RKO (cell line): ENCODE data around the gene ARHGAP25.

ENCODE experiments used
- DNase-seq: peaks from one replicate; pipeline ENCODE4 v3.0.0-alpha.2; 2016; ENCODE audit warnings: low spot score

Gene ARHGAP25

DNA sequence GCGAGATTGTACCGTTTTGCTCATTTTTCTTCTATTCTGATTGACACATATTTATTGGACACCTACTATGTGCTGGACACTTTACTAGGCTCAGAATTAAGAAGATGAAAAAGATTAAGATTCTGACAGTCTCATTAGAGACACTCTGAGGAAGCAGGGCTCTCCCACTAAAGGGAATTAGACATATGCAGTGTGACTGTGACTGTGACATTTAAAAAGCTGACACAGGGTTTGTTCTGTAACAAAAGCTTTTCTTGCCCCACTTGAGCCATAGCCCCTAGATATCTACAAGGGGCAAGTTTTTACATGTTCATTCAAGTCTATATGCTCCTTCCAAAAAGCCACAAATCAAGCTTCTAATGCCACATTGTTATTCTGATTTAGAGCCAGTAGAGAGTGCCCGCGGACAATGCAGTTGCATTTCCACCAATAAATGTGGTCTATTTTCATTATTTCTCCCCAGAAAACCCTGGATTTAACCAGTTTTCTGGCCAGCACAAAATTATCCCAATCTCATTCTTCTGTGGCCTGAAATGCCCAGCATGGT lies 9.8 kb downstream of the ARHGAP25 start:
- DNase-seq, result no peak

DNA sequence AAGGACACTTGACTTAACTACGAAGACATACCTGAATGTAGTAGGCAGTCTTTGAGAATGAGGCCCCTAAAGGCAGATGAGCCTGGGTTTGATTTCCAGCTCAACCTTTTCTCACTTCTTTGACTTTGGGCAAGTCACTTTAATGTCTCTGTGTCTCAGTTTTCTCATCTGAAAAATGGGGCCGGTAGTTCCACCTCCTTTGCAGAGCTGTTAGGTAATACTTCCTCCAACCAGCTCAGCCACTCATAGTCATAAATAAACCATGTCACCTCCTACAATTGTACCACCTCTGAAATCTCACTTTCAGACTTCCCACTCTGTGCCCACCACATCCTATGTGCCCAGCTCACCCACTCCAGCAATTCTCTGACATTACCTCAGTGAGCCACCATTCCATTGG lies 10.4 kb downstream of the ARHGAP25 start:
- DNase-seq, result no peak

DNA sequence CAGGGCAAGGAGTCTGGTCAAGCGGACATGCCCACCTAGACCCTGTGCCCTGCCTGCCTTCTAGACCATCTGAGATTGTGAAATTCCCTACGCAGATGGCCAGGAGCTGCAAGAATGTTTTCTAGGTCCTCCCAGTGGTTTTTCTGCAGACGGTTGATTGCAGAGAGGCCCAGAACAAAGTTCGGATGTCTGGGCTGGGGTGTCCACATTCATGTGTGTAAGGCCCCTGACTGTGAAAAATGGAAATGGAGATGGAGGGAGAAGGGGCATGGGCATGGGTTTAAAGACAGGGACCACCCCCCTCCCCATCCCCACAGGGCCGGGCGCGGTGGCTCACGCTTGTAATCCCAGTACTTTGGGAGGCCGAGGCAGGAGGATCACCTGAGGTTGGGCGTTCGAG lies 11.8 kb downstream of the ARHGAP25 start:
- DNase-seq, result no peak

GRCh38 chr2:68747413-68747812 lies 12.8 kb downstream of the ARHGAP25 start:
- no peak for DNase-seq

GRCh38 chr2:68747900-68748299 lies 13.3 kb downstream of the ARHGAP25 start:
- no peak for DNase-seq

- no peak for DNase-seq
These were observed 14.0 kb downstream of the ARHGAP25 start for GRCh38 chr2:68748568-68748967.

DNA sequence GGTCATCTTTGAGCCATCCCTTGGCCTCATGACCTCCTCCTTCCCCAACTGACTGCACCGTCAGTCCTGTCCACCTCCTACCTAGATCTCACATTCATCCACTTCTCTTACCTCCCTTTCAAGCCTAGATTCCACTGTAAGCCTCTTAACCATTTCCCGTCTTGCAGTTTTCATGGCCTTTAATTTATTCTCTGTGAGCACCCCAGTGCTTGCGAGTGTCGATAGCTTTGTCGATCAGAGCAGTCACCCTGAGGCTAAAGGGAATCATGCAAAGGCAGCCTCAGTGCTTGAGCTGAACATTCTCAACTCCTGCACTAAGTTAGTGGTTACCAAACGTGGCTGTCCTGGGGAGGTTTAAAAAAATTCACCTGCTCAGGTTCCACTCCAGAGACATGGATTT lies 14.7 kb downstream of the ARHGAP25 start:
- no peak for DNase-seq

- DNase-seq, result no peak
These were observed 16.2 kb downstream of the ARHGAP25 start for GRCh38 chr2:68750592-68751396.

GRCh38 chr2:68751397-68752339 lies 17.1 kb downstream of the ARHGAP25 start:
- DNase-seq, result peak; percentile 87

DNA sequence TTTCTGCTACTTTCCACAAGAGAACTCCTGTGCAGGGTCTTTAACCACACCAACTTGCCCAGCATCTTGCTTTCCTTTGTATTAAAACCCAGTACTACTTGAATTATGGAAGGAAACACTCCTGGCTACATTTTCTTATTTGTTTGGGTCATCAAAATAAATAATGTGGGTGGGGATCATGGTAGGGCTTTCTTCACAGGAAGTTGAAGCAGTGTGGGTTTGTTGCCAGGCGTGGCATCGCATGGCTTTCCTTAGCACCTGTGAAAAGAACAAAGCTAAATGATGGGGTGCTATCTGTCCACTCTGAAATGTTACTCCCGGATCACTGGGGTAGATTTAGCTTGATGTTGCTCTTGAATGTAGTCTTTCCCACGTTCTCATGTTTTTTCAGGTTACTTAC lies 18.7 kb downstream of the ARHGAP25 start:
- no peak for DNase-seq

- no peak for DNase-seq
These were observed 20.5 kb downstream of the ARHGAP25 start for GRCh38 chr2:68755071-68755470.

DNA sequence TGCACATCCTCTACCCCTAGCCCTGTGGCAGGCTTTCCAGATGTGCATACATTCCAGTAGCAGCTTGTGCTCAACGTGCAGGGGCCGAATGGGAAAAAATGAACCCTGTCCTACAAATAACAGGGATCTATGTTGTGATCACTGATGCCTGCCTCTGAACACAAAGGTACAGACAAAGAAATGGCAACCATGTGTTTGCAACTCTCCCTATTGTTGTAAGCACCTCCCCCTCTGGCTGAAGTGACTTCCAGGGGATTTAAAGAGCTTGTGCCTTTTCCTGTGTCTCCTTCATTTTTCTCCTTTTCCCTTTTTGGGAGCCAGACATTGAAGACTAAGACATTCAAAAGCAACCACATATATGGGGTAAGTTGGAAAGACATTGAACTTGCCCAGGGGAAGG lies 21.6 kb downstream of the ARHGAP25 start:
- DNase-seq, result no peak

GRCh38 chr2:68757081-68757480 lies 22.5 kb downstream of the ARHGAP25 start:
- DNase-seq, result no peak

GRCh38 chr2:68762100-68762499 lies 27.5 kb downstream of the ARHGAP25 start:
- no peak for DNase-seq

- DNase-seq, result no peak
These were observed 28.1 kb downstream of the ARHGAP25 start for GRCh38 chr2:68762665-68763064.

DNA sequence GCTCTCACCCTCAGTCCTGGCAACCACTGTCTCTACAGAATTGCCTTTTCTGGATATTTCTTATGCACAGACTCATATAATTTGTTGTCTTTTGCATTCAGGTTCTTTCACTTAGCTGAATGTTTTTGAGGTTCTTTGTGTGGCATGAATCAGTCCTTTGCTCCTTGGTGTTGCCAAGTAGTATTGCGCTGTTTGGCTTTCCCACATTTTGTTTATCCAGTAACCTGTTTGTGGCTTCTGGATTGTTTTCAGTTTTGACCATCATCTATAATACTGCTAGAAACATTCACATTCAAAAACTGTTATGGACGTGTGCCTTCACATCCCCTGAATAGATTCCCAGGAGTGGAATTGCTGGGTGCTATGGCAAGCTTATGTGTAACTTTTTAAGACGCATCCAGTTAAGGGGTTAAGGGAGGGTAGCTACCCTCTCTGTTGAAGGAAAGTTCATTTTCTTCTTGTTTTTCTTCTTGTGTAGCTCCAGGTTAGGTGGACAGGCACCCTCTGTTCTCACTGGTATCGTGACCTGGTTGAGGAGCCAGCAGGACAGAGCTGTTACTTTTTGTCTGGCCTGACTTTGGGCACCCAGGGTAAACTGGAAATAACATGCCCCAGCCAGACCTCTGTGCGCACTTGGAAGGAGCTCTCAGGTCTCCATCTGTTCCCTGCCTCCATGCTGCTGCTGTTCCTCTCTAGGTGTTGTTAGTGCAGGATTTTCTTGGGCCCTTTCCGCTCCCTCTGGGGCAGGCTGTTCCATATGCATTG lies 29.6 kb downstream of the ARHGAP25 start:
- no peak for DNase-seq

DNA sequence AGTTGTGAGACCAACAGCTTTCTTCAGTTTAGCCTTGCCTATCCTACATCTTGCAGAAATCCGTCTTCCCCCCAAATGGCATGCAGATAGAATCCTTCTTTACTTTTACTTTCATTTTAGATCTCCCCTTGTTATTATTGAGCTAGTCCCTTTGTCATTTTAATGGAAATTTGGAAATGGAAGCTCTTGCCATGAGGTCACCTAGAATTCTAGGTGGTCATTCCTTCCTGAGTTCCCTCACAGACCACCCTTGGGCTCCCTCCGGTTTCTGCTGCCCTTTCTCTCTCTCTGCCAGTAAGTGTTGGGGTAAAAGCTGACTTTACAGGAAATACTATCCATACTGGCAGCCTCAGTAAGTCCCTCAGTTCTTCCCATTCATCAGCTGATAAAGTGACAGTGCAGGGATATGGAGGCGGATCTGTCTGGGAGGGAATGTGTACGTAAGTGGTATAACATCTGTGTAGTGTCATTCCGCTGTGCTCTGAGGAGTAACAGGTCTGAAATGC lies 30.2 kb downstream of the ARHGAP25 start:
- DNase-seq, result peak; percentile 16

DNA sequence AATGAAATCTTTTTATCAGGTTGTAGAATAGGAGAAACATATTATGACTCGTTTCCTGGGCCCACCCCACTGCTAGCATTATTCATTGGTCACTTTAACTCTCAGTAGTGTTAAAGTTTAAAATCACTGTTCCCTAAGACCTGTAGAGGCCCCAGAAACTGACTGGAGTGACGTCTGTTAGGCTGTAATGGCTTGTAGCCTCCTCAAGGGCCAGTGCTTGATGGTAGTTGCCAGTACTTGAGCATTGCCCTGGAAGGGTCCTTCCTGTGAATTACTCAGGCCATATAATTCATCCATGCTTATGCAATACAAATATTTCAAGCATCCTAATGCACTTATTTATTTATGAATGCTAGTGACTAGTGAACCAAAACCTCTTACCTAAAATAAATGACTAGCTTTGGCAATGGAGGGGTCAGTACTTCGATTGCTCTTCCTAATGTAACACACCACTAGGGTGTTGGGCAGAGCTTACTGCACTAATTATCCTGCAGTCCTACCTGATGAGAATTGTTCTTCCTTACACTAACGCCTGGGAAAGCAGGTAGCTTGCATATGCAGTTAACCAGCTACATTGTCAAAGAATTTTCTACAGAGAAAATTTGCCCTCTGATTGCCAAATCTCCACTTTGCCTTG lies 31.2 kb downstream of the ARHGAP25 start:
- peak; percentile 9 for DNase-seq

DNA sequence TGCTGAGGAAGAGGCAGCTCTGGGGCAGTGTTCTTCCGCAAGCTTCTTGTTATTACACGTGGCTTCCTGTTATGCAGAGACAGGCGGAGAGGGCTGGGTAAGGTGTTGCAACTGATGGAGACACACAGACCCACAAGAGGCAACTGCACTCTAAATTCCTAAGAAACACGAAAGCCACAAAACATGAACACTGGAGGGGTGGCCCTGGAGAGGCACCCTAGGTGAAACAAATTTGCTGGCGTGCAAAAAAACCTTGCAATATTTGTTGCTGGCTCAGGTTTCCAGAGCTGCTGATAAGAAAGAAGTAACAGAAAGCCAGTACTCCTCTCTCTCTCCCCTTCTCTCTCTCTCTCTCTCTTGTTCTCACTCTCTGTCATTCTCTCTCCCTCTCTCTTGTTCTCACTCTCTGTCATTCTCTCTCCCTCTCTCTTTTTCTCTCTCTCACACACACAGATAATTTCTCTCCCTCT lies 31.8 kb downstream of the ARHGAP25 start:
- DNase-seq, result no peak

DNA sequence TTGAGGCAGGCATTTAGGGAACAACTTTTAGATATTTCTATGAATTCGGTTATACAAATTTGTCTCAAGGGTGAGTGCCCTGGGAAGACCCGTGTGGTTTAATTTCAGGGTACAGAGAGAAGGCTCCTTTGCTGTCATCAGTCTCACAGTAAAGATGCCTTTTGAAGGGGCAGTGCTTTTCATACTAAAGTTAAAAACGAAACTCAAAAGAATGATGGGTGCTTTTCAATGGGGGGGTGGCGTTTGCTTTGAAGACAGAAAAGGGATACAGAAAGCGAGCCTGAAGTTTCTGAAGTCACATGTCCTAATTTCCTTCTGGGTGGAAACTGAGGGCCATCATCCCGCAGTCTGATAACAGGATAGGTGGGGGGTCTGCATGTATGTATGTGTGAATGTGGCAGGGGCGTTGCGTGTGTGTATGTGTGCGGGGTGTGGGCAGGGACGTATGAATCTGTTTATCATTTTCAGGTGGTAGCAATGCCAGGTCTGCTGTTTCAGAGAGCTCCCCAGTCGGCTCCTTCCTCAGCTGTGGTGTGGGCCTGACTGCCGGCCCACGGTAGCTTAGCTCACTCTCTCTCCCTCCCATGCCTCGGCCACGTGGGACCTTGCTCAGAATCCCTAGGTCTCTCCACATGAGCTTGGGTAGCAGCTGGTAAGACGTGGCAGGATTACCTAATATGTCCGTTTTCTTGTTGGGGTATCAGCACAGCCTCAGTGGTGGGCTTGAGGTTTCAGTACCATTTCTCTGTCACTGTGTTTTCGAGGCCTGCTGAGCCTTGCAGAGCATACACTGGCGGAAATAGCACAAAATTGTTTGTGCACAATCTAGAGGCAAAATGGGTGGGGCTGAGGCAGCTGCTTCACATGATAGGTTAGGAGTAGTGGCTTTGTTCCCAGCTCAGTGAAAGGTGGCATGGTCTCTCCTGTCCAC lies 32.7 kb downstream of the ARHGAP25 start:
- no peak for DNase-seq
